GM12864 (cell line): ENCODE measurements around the gene RNASE8.
A peak's percentile ranks its signal among the peaks of the same experiment; 100 is the strongest.

Experiments
- DNase-seq: peaks from one replicate; pipeline ENCODE4 v3.0.0-alpha.2; 2011; ENCODE audit warnings: low read depth
- H3K4me3 ChIP-seq: 2 replicates; pipeline ENCODE4 v1.5.1; 2011; ENCODE audit warnings: mild to moderate bottlenecking, low read depth, low read length, control low read depth
- TF ChIP-seq, protein P1 (sequence below): IDR thresholded peaks from 2 replicates; pipeline ENCODE4 v1.5.1; 2011; ENCODE audit warnings: low read depth, mild to moderate bottlenecking, moderate library complexity, low read length, control low read depth, inconsistent platforms; ENCODE audit errors: missing control alignments

RNASE8 gene

DNA sequence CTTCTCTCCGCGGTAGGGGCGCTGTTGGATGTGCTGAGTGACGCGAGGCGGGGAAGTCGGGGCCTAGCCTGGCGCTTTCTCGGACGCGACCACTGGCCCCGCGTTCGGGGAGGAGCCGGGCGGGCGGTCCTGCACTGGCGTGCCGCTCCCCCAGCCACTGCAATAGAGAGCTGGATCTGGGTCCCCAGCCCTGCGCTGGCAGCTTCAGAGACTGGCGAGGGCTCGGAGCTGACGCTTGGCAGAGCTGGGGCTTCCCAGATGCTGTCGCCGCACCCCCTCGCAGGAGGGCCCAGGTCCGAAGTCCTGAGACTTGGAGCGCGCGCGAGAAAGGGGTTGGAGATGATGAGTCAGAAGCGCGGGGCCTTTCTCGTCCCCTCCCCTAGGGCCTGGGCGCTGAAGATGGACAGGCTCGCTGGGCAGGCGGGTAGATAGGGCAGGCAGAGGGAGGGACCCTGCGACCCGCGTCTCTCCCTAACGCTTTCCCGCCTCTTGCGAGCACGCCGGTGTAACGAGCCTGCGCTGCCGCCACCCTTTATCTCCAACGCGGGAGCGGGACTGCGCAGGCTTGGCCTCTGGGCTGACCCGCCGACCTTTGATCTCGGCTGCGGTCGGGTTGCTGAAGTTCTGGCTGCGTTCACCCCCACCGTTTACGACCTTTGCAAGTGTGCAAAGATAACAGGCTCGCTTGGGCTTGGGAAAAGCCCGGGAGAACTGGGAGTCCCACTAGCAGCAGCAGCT is 46.3 kb downstream of the RNASE8 start:
- peak; percentile 88 for DNase-seq
- peak overlapping the region; percentile 79 for H3K4me3 ChIP-seq
- TF ChIP-seq, protein P1, sequence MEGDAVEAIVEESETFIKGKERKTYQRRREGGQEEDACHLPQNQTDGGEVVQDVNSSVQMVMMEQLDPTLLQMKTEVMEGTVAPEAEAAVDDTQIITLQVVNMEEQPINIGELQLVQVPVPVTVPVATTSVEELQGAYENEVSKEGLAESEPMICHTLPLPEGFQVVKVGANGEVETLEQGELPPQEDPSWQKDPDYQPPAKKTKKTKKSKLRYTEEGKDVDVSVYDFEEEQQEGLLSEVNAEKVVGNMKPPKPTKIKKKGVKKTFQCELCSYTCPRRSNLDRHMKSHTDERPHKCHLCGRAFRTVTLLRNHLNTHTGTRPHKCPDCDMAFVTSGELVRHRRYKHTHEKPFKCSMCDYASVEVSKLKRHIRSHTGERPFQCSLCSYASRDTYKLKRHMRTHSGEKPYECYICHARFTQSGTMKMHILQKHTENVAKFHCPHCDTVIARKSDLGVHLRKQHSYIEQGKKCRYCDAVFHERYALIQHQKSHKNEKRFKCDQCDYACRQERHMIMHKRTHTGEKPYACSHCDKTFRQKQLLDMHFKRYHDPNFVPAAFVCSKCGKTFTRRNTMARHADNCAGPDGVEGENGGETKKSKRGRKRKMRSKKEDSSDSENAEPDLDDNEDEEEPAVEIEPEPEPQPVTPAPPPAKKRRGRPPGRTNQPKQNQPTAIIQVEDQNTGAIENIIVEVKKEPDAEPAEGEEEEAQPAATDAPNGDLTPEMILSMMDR, result peak; percentile 79

DNA sequence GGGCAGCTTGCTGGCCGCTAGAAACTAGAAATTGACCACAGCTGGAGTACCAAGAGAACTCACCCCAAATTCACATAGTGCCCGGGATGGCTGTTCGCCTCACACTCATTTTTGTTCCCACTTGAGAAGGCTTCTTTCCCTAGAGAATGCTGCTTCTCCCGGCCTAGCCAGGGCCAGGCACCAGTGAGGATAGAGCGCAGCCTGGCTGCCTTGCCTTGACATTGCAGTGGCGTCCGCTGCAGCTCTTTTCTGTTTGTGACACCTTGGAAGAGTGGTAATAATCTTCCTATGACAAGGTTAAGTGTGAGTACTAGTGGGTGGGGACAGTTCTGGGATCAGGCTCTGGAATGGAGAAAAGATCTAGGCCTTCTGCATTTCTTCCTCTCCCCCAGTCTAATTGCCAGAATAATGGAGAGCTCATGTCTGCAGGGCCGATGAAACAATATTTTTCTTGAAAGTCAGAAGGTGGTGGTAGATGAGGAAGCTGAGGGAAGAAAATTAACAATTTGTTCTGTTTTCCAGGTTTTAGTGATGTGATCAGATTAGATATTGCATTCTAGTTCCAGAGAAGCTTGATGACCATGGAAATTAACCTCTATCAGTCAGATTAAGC is 46.9 kb downstream of the RNASE8 start:
- TF ChIP-seq, protein P1, result peak; percentile 96
- no peak for DNase-seq
- peak overlapping the region; percentile 79 for H3K4me3 ChIP-seq

DNA sequence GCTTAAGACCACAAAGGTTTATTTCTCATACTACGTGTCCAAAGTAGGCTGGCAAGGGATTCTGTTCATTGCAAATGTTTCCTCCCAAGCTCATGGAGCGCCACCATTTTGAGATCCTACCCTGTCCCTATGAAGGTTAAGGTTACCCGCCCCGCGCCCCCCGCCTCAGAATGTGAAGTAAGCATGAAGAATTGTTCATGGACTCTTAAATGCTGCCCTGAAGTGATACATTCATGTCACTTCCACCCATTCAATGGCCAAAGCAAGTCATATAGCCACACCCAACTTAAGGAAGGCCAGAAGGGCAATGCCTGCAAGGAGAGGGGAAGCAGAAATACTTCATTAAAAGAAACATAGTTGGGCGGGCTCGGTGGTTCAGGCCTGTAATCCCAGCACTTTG is 47.5 kb downstream of the RNASE8 start:
- TF ChIP-seq, protein P1, result no peak
- DNase-seq, result no peak
- peak overlapping the region; percentile 79; the same call in 1 of the 2 replicates for H3K4me3 ChIP-seq

DNA sequence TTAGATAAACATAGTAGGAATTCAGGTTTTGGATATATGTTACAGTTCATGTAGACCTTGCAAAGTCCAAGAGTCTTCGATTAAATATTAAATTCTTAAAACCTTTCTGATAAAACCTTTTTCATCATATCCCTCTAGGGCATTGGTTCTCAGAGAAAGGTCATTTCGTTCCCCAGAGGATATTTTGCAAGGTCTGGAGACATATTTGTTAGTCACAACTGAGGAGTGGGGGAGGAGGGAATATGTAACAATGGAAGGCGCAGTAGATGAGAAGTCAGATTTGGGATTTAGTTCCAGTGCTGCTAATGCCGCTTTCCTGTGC is 48.5 kb downstream of the RNASE8 start:
- H3K4me3 ChIP-seq, result no peak overlapping the region
- TF ChIP-seq, protein P1, result no peak
- no peak for DNase-seq

DNA sequence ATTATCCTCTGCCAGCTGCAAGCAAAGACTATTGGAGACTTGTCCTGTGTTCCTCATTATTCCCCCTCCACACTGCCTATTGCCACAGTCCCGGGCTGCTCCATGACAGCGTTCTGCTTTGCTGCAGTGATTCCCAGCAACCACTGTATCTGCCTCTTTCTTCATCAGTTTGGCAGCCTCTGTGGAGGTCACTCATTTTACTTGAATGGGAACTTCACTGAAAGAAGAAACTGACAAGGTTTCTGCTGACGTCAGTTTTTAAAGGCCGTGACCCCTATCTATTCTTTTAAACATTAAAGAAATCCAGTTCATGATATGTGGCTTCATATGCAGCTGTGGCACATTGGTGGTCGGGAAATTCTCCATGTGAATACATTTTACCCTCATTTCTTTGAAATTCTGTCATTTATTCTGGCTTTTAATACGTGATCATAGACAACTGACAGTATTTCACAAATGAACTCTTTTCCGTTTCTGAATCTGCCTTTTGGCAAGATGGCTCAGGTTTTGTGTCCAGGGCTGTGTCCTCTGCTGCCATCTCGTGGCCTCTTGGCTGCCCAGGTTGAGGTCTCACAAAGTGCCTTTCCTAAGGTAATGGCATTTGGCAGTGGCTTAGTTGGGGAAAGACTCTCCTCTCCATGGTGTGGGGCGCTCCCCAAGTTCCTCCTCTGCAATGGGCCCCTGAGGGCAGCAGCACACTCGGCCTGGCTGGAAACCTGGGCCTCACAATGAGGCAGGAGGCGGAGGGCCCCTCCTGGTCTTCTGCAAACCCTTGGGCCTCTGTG is 49.1 kb downstream of the RNASE8 start:
- no peak for DNase-seq
- TF ChIP-seq, protein P1, result peak; percentile 90
- no peak overlapping the region for H3K4me3 ChIP-seq

DNA sequence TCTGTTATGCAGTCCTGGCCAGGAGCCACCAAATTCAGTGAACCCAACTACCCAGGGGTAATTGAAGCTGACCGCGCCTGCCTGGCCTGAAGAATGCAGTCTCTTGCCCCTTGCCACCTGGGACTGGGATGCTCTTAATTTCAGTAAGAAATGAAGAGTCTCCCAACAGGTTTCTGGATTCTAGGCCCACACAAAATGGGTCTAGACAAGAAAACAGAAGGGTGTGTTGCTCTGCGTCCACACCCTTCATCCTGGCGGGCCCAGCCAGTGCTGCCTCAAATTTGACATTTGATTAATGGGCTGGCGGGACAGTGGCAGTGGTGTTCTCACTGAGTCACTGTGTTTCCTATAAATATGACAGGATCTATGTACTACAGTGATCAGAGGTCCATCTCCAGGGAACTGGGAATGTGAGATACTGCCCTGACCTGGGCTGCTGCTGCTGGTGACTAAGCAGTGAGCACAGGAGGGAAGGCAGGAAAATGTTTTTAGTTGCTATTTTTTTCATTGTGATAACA is 49.7 kb downstream of the RNASE8 start:
- no peak overlapping the region for H3K4me3 ChIP-seq
- DNase-seq, result no peak
- TF ChIP-seq, protein P1, result no peak
